ENCODE measurements around the gene RABAC1. TPM values are rescaled to one million over a fixed set of nuclear protein-coding genes. Genes with fewer than 3 reads are reported as not detected.

The RABAC1 gene
- polyA plus RNA-seq, 1 donor (not counting 4 experiments of a cell fraction or from before 2014, with no cell fraction given), result 107 TPM

DNA sequence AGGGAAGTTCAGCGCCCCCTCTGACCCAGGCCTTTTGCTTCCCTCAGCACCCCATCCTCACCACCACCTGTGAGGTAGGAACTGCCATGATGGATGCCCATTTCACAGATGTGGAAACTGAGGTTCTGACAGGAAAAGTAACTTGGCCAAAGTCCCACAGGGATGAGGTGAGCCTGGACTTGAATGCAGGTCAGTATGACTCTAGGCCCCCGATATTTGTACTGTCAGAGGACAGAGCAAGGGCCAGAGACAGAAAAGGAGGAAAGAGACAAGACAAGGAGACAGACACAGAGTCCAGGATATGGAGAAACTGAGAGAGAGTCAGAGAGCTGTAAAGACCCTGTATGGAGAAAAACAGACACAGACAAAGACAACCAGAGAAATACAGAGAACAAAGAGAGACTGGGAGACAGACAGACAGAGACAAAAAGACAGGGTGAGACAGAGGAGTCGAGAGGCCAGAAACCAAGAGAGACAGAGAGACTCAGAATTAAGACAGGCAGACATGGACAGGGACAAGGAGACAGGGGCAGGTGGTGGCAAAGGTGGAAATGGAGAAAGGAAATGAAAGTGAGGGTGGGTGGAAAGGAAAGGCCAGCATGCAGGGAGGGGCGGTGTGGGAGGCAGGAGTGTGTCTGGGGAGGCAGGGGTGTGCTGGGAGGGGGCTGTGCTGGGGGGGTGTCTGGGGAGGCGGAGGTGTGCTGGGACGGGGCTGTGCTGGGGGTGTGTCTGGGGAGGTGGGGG lies 35.9 kb downstream of the RABAC1 start:
- Histone ChIP-seq H3K9me3 (ENCODE audit: control insufficient read depth, low read depth, low read length) (peaks cover 8% of the 10 kb centered on the region), H3K27me3 (ENCODE audit: control insufficient read depth, extremely low read depth, insufficient read depth, low read length) (peaks cover 78% of the 10 kb centered on the region), H3K4me1 (ENCODE audit: control insufficient read depth, extremely low read depth, insufficient read depth, low read length) (no peaks in the 10 kb centered on the region), H3K27ac (ENCODE audit: control insufficient read depth, insufficient read depth, low read length) (no peak overlapping the region), H3K4me2 (ENCODE audit: control insufficient read depth, extremely low read depth, insufficient read depth, low read depth, low read length) (no peak overlapping the region), H3K9ac (ENCODE audit: control insufficient read depth, extremely low read depth, insufficient read depth, low read length) (no peak overlapping the region), H3K4me3 (ENCODE audit: control insufficient read depth in 2 of 3, extremely low read depth in 1 of 3, insufficient read depth in 2 of 3, low read depth in 1 of 3, low read length in 3 of 3) (no peak overlapping the region), H4K20me1 (ENCODE audit: control insufficient read depth, extremely low read depth, insufficient read depth, low read length) (peaks cover 6% of the 10 kb centered on the region), H3K79me2 (ENCODE audit: control insufficient read depth, insufficient read depth, low read length) (no peaks in the 10 kb centered on the region), H3K36me3 (ENCODE audit: control insufficient read depth in 2 of 2, extremely low read depth in 1 of 2, insufficient read depth in 2 of 2, low read length in 2 of 2) (no peaks in the 10 kb centered on the region), H2AFZ (ENCODE audit: control insufficient read depth, low read length) (no peak overlapping the region), H3K9me1 (ENCODE audit: control insufficient read depth, extremely low read depth, insufficient read depth, low read length) (no peaks in the 10 kb centered on the region)
- FAIRE-seq (no peak), DNase-seq (ENCODE audit: low read depth, low spot score) (no peak)
- TF ChIP-seq, protein P1, sequence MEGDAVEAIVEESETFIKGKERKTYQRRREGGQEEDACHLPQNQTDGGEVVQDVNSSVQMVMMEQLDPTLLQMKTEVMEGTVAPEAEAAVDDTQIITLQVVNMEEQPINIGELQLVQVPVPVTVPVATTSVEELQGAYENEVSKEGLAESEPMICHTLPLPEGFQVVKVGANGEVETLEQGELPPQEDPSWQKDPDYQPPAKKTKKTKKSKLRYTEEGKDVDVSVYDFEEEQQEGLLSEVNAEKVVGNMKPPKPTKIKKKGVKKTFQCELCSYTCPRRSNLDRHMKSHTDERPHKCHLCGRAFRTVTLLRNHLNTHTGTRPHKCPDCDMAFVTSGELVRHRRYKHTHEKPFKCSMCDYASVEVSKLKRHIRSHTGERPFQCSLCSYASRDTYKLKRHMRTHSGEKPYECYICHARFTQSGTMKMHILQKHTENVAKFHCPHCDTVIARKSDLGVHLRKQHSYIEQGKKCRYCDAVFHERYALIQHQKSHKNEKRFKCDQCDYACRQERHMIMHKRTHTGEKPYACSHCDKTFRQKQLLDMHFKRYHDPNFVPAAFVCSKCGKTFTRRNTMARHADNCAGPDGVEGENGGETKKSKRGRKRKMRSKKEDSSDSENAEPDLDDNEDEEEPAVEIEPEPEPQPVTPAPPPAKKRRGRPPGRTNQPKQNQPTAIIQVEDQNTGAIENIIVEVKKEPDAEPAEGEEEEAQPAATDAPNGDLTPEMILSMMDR (optimal IDR thresholded peaks at IDR 0.05 in 1 of 3, IDR thresholded peaks at IDR 0.05 in 1 of 3, conservative IDR thresholded peaks at IDR 0.05 in 1 of 3; ENCODE audit: extremely low read depth in 1 of 3, insufficient read depth in 2 of 3, low read length in 3 of 3), result no peak
- TF ChIP-seq EZH2 (IDR thresholded peaks at IDR 0.05; ENCODE audit: low read length), result peak; percentile 25
- dilution Hi-C loops (cut with MboI; ENCODE audit: extremely low pct_ligation_motif_present, low sequenced_read_pairs), result no loop called here

DNA sequence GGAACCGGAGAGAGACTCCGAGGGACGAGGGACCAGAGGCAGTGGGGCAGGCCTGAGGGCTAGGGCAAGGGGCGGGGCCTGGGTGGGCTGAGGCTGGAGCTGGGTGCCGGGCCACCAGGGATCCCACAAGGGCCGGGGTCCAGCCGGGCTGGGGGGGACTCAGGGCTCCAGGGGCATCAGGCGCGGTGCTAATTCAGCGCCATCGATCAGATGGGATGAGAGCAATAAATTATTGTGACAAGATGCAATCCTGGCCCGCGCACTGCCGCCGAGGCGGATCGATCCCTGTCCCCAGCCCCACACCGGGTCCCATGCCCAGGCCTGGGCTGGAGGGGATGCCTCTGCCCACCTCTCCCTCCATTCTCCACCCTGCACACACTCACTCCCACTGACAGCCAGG lies 36.5 kb downstream of the RABAC1 start:
- H3K36me3 ChIP-seq (ENCODE audit: control insufficient read depth in 2 of 2, extremely low read depth in 1 of 2, insufficient read depth in 2 of 2, low read length in 2 of 2), result no peaks in the 10 kb centered on the region
- dilution Hi-C loops (cut with MboI; ENCODE audit: extremely low pct_ligation_motif_present, low sequenced_read_pairs), result no loop called here
- peaks cover 8% of the 10 kb centered on the region for H3K9me3 ChIP-seq (ENCODE audit: control insufficient read depth, low read depth, low read length)
- H3K4me1 ChIP-seq (ENCODE audit: control insufficient read depth, extremely low read depth, insufficient read depth, low read length), result no peaks in the 10 kb centered on the region
- no peaks in the 10 kb centered on the region for H3K79me2 ChIP-seq (ENCODE audit: control insufficient read depth, insufficient read depth, low read length)
- H2AFZ ChIP-seq (ENCODE audit: control insufficient read depth, low read length), result no peak overlapping the region
- H4K20me1 ChIP-seq (ENCODE audit: control insufficient read depth, extremely low read depth, insufficient read depth, low read length), result peaks cover 6% of the 10 kb centered on the region
- no peaks in the 10 kb centered on the region for H3K9me1 ChIP-seq (ENCODE audit: control insufficient read depth, extremely low read depth, insufficient read depth, low read length)
- no peak overlapping the region for H3K4me2 ChIP-seq (ENCODE audit: control insufficient read depth, extremely low read depth, insufficient read depth, low read depth, low read length)
- no peak overlapping the region for H3K9ac ChIP-seq (ENCODE audit: control insufficient read depth, extremely low read depth, insufficient read depth, low read length)
- H3K27ac ChIP-seq (ENCODE audit: control insufficient read depth, insufficient read depth, low read length), result no peak overlapping the region
- H3K27me3 ChIP-seq (ENCODE audit: control insufficient read depth, extremely low read depth, insufficient read depth, low read length), result peaks cover 79% of the 10 kb centered on the region
- no peak for DNase-seq (ENCODE audit: low read depth, low spot score)
- no peak for TF ChIP-seq EZH2 (IDR thresholded peaks at IDR 0.05; ENCODE audit: low read length)
- TF ChIP-seq, protein P1 (optimal IDR thresholded peaks at IDR 0.05 in 1 of 3, IDR thresholded peaks at IDR 0.05 in 1 of 3, conservative IDR thresholded peaks at IDR 0.05 in 1 of 3; ENCODE audit: extremely low read depth in 1 of 3, insufficient read depth in 2 of 3, low read length in 3 of 3), result no peak
- H3K4me3 ChIP-seq (ENCODE audit: control insufficient read depth in 2 of 3, extremely low read depth in 1 of 3, insufficient read depth in 2 of 3, low read depth in 1 of 3, low read length in 3 of 3), result no peak overlapping the region
- no peak for FAIRE-seq

Data from keratinocyte (primary cell).